Activated B cell treated with CpG ODN at 0.5 μM for 24 hours (primary cell): ENCODE data around the gene ITPR3. TPM values are rescaled to one million over a fixed set of nuclear protein-coding genes. Genes with fewer than 3 reads are reported as not detected.

Source experiments
- ATAC-seq: fragments of 200-7000 bp; cut with Tn5 transposase; one replicate; pipeline ENCODE4 v1.10.0; 2021; ENCODE audit warnings: low read depth, mild to moderate bottlenecking, moderate library complexity
- CTCF ChIA-PET: fragments of 350-600 bp; sonication (Branson Sonifier 250); formaldehyde crosslinking; loops from one replicate; lab custom pipeline; 2021; ENCODE audit warnings: antibody characterized with exemption; lab: Charles Lee
- POLR2A ChIA-PET: fragments of 350-600 bp; sonication (Branson Sonifier 250); formaldehyde crosslinking; loops from one replicate; lab custom pipeline; 2021; ENCODE audit warnings: antibody characterized with exemption; lab: Charles Lee
- DNase-seq: peaks from one replicate; pipeline ENCODE4 v3.0.0; 2022
- H3K27ac Mint-ChIP-seq: one replicate; pipeline ENCODE4 v1.8.0; 2020; ENCODE audit warnings: mixed read lengths
- H3K27me3 Mint-ChIP-seq: one replicate; pipeline ENCODE4 v1.8.0; 2021; ENCODE audit warnings: mixed read lengths
- H3K36me3 Mint-ChIP-seq: one replicate; pipeline ENCODE4 v1.8.0; 2021; ENCODE audit warnings: low read depth, mixed read lengths
- H3K4me1 Mint-ChIP-seq: one replicate; pipeline ENCODE4 v1.8.0; 2021; ENCODE audit warnings: mixed read lengths
- H3K4me3 Mint-ChIP-seq: one replicate; pipeline ENCODE4 v1.8.0; 2020; ENCODE audit warnings: mild to moderate bottlenecking, mixed read lengths
- H3K9me3 Mint-ChIP-seq: one replicate; pipeline ENCODE4 v1.8.0; 2020; ENCODE audit warnings: mixed read lengths
- CTCF ChIP-seq: fragments of 200-600 bp; IDR thresholded peaks from one replicate; pipeline ENCODE4 v1.8.0; 2022; ENCODE audit warnings: antibody characterized with exemption, mild to moderate bottlenecking
- intact Hi-C: fragments of 100-400 bp; cut with micrococcal nuclease; formaldehyde crosslinking; loops from one replicate; pipeline ENCODE4 v1.15.1; 2024
- total RNA-seq: library from RNA; stranded (reverse); gene quantifications from 2 replicates; pipeline ENCODE4 v1.2.3, GENCODE V29; 2022

ITPR3 gene
- total RNA-seq, 1 donor from 2014 or later = 35.5 TPM

GRCh38 chr6:33670086-33670660 lies 49.1 kb downstream of the ITPR3 start:
- Mint-ChIP-seq H3K4me3 (no peak overlapping the region), H3K27me3 (no peaks in the 10 kb centered on the region), H3K27ac (no peak overlapping the region), H3K4me1 (peaks cover 19% of the 10 kb centered on the region), H3K36me3 (peaks cover 81% of the 10 kb centered on the region), H3K9me3 (no peaks in the 10 kb centered on the region)
- ATAC-seq (no peak), DNase-seq (no peak)
- intact Hi-C loops = no loop called here
- ChIA-PET POLR2A (interaction anchor here (1.0 kb wide), 1 partner anchor 32 kb away, joined by 4 read pairs; no protein-coding TSS in a partner anchor), CTCF (no interaction called here)
- no peak for TF ChIP-seq CTCF

- ChIA-PET CTCF (no interaction called here), POLR2A (interaction anchor here (0.6 kb wide), 1 partner anchor 518 kb away, joined by 5 read pairs; no protein-coding TSS in a partner anchor)
- H3K4me1 Mint-ChIP-seq = peaks cover 22% of the 10 kb centered on the region
- no peak for DNase-seq
- H3K27ac Mint-ChIP-seq = no peak overlapping the region
- intact Hi-C loops = no loop called here
- TF ChIP-seq CTCF = no peak
- H3K9me3 Mint-ChIP-seq = no peaks in the 10 kb centered on the region
- no peak for ATAC-seq
- no peaks in the 10 kb centered on the region for H3K27me3 Mint-ChIP-seq
- peaks cover 83% of the 10 kb centered on the region for H3K36me3 Mint-ChIP-seq
- no peak overlapping the region for H3K4me3 Mint-ChIP-seq
Observed at GRCh38 chr6:33670971-33671743, 50.0 kb downstream of the ITPR3 start.

- Mint-ChIP-seq H3K9me3 (no peaks in the 10 kb centered on the region), H3K27me3 (no peaks in the 10 kb centered on the region), H3K4me1 (peaks cover 22% of the 10 kb centered on the region), H3K4me3 (no peak overlapping the region), H3K27ac (no peak overlapping the region), H3K36me3 (peaks cover 83% of the 10 kb centered on the region)
- ATAC-seq (no peak), DNase-seq (no peak)
- intact Hi-C loops = no loop called here
- TF ChIP-seq CTCF = no peak
- ChIA-PET CTCF (interaction anchor here (1.3 kb wide), 1 partner anchor 64 kb away, joined by 3 read pairs; no protein-coding TSS in a partner anchor), POLR2A (interaction anchor here (0.6 kb wide), 1 partner anchor 517 kb away, joined by 5 read pairs; no protein-coding TSS in a partner anchor)
Observed at GRCh38 chr6:33671744-33672072, 50.6 kb downstream of the ITPR3 start.

- ChIA-PET CTCF (interaction anchor here (1.3 kb wide), 1 partner anchor 65 kb away, joined by 3 read pairs; no protein-coding TSS in a partner anchor), POLR2A (no interaction called here)
- no peaks in the 10 kb centered on the region for H3K9me3 Mint-ChIP-seq
- H3K27ac Mint-ChIP-seq = no peak overlapping the region
- TF ChIP-seq CTCF = no peak
- peaks cover 25% of the 10 kb centered on the region for H3K4me1 Mint-ChIP-seq
- no peak overlapping the region for H3K4me3 Mint-ChIP-seq
- intact Hi-C loops = no loop called here
- DNase-seq (no peak), ATAC-seq (peak; percentile 32)
- peaks cover 91% of the 10 kb centered on the region for H3K36me3 Mint-ChIP-seq
- H3K27me3 Mint-ChIP-seq = no peaks in the 10 kb centered on the region
Observed at GRCh38 chr6:33672808-33673207, 51.7 kb downstream of the ITPR3 start.

GRCh38 chr6:33673851-33674250 lies 52.7 kb downstream of the ITPR3 start:
- H3K9me3 Mint-ChIP-seq = no peaks in the 10 kb centered on the region
- ChIA-PET POLR2A (no interaction called here), CTCF (no interaction called here)
- no peak for ATAC-seq
- H3K27me3 Mint-ChIP-seq = no peaks in the 10 kb centered on the region
- peaks cover 30% of the 10 kb centered on the region for H3K4me1 Mint-ChIP-seq
- DNase-seq = no peak
- TF ChIP-seq CTCF = no peak
- intact Hi-C loops = no loop called here
- no peak overlapping the region for H3K27ac Mint-ChIP-seq
- no peak overlapping the region for H3K4me3 Mint-ChIP-seq
- peaks cover 89% of the 10 kb centered on the region for H3K36me3 Mint-ChIP-seq
